ENCODE data around the gene MBLAC1.

- TF ChIP-seq NFYB (IDR thresholded peaks at IDR 0.05; ENCODE audit: extremely low read depth, insufficient read length), result no peak
- TF ChIP-seq SIN3A (IDR thresholded peaks at IDR 0.05; ENCODE audit: borderline replicate concordance in 2 of 2, control insufficient read depth in 1 of 2, low read depth in 2 of 2, low read length in 2 of 2), result no peak
- TF ChIP-seq NCOR1 (IDR thresholded peaks at IDR 0.05), result no peak
- TF ChIP-seq, protein P1, sequence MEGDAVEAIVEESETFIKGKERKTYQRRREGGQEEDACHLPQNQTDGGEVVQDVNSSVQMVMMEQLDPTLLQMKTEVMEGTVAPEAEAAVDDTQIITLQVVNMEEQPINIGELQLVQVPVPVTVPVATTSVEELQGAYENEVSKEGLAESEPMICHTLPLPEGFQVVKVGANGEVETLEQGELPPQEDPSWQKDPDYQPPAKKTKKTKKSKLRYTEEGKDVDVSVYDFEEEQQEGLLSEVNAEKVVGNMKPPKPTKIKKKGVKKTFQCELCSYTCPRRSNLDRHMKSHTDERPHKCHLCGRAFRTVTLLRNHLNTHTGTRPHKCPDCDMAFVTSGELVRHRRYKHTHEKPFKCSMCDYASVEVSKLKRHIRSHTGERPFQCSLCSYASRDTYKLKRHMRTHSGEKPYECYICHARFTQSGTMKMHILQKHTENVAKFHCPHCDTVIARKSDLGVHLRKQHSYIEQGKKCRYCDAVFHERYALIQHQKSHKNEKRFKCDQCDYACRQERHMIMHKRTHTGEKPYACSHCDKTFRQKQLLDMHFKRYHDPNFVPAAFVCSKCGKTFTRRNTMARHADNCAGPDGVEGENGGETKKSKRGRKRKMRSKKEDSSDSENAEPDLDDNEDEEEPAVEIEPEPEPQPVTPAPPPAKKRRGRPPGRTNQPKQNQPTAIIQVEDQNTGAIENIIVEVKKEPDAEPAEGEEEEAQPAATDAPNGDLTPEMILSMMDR (IDR thresholded peaks at IDR 0.05 in 2 of 3, conservative IDR thresholded peaks at IDR 0.05 in 1 of 3; ENCODE audit: insufficient read depth in 2 of 3, low read depth in 1 of 3, low read length in 3 of 3), result no peak
- TF ChIP-seq RAD21 (CRISPR knock-in tag; conservative IDR thresholded peaks at IDR 0.05 in 1 of 2, IDR thresholded peaks at IDR 0.05 in 1 of 2), result no peak
- TF ChIP-seq ZNF274 (IDR thresholded peaks at IDR 0.05; ENCODE audit: borderline replicate concordance, low read depth, low read length), result no peak
These were observed 26.3 kb downstream of the MBLAC1 start for GRCh38 chr7:100152937-100153666.
